Measurements from ENCODE around the gene GSKIP.

- TF ChIP-seq CTCF (conservative IDR thresholded peaks at IDR 0.05; ENCODE audit: low read depth, low read length) (no peak), EZH2phosphoT487 (IDR thresholded peaks at IDR 0.05; ENCODE audit: borderline replicate concordance, low read length) (no peak), EZH2 (IDR thresholded peaks at IDR 0.05; ENCODE audit: low read length, unreplicated experiment) (no peak)
Measured at GRCh38 chr14:96398921-96399320, 35.6 kb downstream of the GSKIP start.
